Dendritic cell treated with granulocyte-macrophage colony-stimulating factor and Interleukin-4, amounts not matched to agents 40 ng/mL and 50 ng/mL, for 4 days (primary cell): ENCODE data around the gene MAMSTR.

Experiments
- H3K27ac Mint-ChIP-seq: one replicate; pipeline ENCODE4 v1.8.0; 2022; ENCODE audit warnings: mild to moderate bottlenecking, mixed read lengths
- H3K27me3 Mint-ChIP-seq: one replicate; pipeline ENCODE4 v1.8.0; 2022; ENCODE audit warnings: mild to moderate bottlenecking, mixed read lengths
- H3K36me3 Mint-ChIP-seq: one replicate; pipeline ENCODE4 v1.8.0; 2022; ENCODE audit warnings: low read depth, mixed read lengths
- H3K4me1 Mint-ChIP-seq: one replicate; pipeline ENCODE4 v1.8.0; 2022; ENCODE audit warnings: low read depth, mixed read lengths
- H3K4me3 Mint-ChIP-seq: one replicate; pipeline ENCODE4 v1.8.0; 2022; ENCODE audit warnings: mild to moderate bottlenecking, moderate library complexity, mixed read lengths
- H3K9me3 Mint-ChIP-seq: one replicate; pipeline ENCODE4 v1.8.0; 2022; ENCODE audit warnings: mixed read lengths
- intact Hi-C: fragments of 100-400 bp; cut with micrococcal nuclease; formaldehyde crosslinking; loops from one replicate; pipeline ENCODE4 v1.15.0; 2022

MAMSTR gene

DNA sequence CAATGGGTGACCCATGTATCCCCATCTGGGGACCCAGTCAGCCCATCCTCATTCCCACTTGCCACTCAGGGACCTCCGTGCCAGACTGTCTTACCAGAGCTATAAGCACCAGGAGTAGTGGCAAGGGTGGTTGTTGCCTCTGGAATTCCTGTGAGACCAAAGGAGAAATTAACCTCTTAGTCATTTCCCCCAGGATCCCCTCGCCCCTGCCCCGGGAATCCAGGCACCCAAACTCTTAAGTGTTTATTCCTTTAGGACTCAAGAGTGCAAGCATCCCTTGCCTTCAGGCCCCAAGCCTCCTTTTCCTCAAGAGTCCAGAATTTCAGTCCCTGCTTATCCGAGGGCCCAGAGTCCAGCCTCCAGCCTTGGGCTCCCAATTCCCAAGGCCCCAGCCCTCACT is 55.9 kb downstream of the MAMSTR start:
- peaks cover 6% of the 10 kb centered on the region for H3K4me1 Mint-ChIP-seq
- intact Hi-C loops = no loop called here
- peaks cover 3% of the 10 kb centered on the region for H3K9me3 Mint-ChIP-seq
- H3K27me3 Mint-ChIP-seq = peaks cover 7% of the 10 kb centered on the region
- no peaks in the 10 kb centered on the region for H3K36me3 Mint-ChIP-seq
- H3K27ac Mint-ChIP-seq = no peak overlapping the region
- no peak overlapping the region for H3K4me3 Mint-ChIP-seq
